ENCODE results near the gene VIPAS39. TPM values are rescaled to one million over a fixed set of nuclear protein-coding genes. Genes with fewer than 3 reads are reported as not detected.

The VIPAS39 gene
- total RNA-seq, 4 donors from 2014 or later, result 18.6 to 31.8 (median 21.5) TPM

DNA sequence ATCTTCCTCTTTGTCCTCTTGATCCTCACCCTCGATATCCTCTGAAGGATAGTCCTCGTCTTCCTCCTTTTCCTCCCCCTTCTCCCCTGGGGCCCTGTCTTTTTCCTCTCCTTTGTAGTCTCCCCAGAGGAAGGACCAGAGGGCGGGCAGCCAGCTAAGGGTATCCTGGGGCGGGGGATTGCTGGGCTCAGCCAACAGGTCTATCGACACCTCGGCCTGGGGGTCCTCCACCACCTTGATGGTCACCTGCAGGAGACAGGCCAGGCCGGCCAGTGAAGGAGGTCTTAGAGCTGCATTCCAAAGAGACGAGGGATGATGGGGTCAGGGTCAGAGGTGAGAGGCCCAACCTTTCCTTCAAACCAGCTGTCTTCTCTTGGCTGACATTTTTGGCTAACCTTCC is 25.0 kb upstream of the VIPAS39 start:
- TF ChIP-seq EP300 (IDR thresholded peaks at IDR 0.05) (no peak), POLR2A (IDR thresholded peaks at IDR 0.05) (no peak), POLR2AphosphoS5 (IDR thresholded peaks at IDR 0.05) (no peak)
- TF ChIP-seq, protein P1, sequence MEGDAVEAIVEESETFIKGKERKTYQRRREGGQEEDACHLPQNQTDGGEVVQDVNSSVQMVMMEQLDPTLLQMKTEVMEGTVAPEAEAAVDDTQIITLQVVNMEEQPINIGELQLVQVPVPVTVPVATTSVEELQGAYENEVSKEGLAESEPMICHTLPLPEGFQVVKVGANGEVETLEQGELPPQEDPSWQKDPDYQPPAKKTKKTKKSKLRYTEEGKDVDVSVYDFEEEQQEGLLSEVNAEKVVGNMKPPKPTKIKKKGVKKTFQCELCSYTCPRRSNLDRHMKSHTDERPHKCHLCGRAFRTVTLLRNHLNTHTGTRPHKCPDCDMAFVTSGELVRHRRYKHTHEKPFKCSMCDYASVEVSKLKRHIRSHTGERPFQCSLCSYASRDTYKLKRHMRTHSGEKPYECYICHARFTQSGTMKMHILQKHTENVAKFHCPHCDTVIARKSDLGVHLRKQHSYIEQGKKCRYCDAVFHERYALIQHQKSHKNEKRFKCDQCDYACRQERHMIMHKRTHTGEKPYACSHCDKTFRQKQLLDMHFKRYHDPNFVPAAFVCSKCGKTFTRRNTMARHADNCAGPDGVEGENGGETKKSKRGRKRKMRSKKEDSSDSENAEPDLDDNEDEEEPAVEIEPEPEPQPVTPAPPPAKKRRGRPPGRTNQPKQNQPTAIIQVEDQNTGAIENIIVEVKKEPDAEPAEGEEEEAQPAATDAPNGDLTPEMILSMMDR (IDR thresholded peaks at IDR 0.05), result no peak
- Histone ChIP-seq H3K27me3 (no peaks in the 10 kb centered on the region), H3K4me1 (no peaks in the 10 kb centered on the region), H3K9me3 (no peaks in the 10 kb centered on the region), H3K36me3 (no peaks in the 10 kb centered on the region), H3K4me3 (no peak overlapping the region), H3K27ac (no peak overlapping the region)
- ATAC-seq, result no peak
- WGBS, 2 donors (ENCODE audit: low coverage in 1 of 2), result 74 to 83% methylated on average over 1 to 2 of the region's 8 CpGs

DNA sequence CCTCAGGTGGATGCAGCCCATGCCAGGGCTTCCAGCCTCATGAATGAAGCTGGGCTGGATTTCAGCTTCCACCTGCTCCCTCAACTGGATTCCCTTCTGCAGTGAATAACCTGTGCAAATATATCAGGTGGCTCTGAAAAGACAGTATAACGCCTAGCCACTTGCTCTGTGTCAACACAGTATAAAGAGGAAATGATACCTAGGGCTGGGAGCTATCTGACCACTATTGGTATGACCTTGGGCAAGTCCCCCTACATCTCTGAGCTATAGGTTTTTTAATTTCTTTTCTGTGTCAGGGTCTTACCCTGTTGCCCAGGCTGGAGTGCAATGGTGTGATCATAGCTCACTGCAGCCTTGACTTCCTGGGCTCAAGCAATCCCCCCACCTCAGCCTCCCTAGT is 21.4 kb upstream of the VIPAS39 start:
- no peak for ATAC-seq
- Histone ChIP-seq H3K4me3 (no peak overlapping the region), H3K27ac (no peak overlapping the region), H3K9me3 (no peaks in the 10 kb centered on the region), H3K27me3 (peaks cover 7% of the 10 kb centered on the region), H3K36me3 (no peaks in the 10 kb centered on the region), H3K4me1 (no peaks in the 10 kb centered on the region)
- TF ChIP-seq EP300 (IDR thresholded peaks at IDR 0.05), result no peak
- TF ChIP-seq, protein P1 (IDR thresholded peaks at IDR 0.05), result no peak
- no peak for TF ChIP-seq POLR2AphosphoS5 (IDR thresholded peaks at IDR 0.05)
- no peak for TF ChIP-seq POLR2A (IDR thresholded peaks at IDR 0.05)
- WGBS, 2 donors (ENCODE audit: low coverage in 1 of 2), result 100% methylated on average over 1 of the region's 1 CpG; no CpG with 5 or more reads in 1 of the 2 donors

DNA sequence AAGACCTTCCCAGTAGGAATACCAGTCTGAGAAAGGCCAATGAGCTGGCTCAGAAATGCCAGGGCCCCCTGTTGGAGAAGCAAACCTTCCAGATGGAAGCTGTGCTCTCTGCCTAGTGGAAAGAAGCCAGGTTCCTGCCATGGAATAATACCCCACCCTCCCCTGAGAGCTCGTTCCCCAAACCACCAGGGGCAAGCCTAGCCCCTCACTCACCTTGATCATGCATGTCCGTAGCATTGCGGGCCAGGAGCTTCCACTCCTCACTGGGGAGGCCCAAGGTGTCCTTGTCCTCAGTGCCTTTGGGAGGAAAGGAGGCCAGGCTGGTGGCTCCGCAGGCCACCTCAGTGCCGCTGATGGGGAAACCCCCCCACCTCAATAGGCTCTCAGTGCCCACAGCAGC is 20.6 kb upstream of the VIPAS39 start:
- H3K36me3 ChIP-seq, result no peaks in the 10 kb centered on the region
- TF ChIP-seq, protein P1 (IDR thresholded peaks at IDR 0.05), result no peak
- TF ChIP-seq POLR2A (IDR thresholded peaks at IDR 0.05) (no peak), POLR2AphosphoS5 (IDR thresholded peaks at IDR 0.05) (no peak), EP300 (IDR thresholded peaks at IDR 0.05) (no peak)
- H3K4me3 ChIP-seq, result no peak overlapping the region
- peaks cover 7% of the 10 kb centered on the region for H3K27me3 ChIP-seq
- H3K9me3 ChIP-seq, result no peaks in the 10 kb centered on the region
- no CpG with 5 or more reads among the region's 5 CpGs for WGBS, 2 donors (ENCODE audit: low coverage in 1 of 2)
- no peak for ATAC-seq
- no peak overlapping the region for H3K27ac ChIP-seq
- no peaks in the 10 kb centered on the region for H3K4me1 ChIP-seq

DNA sequence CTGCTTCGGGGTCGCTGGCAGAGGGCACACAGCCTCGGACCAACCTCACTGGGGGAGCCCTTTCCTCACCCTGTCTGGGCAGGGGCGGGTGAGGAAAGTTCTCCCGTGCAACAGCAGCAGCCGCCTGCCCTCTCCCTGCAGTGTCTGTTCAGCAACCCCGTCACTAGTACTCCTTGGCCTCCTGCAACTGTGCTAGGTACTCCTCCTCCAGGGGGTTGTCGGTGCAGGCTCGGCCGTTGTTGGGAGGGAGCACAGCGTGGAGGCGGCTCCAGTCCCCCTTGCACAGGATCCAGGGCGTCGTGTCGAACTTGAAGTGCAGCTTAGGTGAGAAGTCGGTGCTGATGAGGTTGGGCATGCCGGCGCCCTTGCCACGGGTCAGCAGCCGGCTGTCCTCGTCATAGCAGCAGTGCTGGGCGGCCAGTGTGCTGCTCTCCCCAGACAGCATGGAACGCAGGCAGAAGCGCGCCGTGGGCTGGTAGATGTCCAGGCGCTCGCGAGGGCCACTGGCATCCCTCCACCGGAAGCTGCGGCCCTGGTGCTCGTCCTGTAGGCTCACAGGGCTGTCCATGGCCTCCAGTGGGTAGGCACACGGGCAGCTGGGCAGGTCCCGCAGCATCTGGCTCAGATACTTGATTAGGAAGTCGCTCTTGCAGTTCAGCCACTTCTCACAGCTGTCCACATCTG is 18.2 kb upstream of the VIPAS39 start:
- ATAC-seq, result no peak
- 89% methylated on average over 4 of the region's 35 CpGs; no CpG with 5 or more reads in 1 of the 2 donors for WGBS, 2 donors (ENCODE audit: low coverage in 1 of 2)
- H3K36me3 ChIP-seq, result no peaks in the 10 kb centered on the region
- peaks cover 7% of the 10 kb centered on the region for H3K27me3 ChIP-seq
- no peak overlapping the region for H3K27ac ChIP-seq
- H3K9me3 ChIP-seq, result no peaks in the 10 kb centered on the region
- no peaks in the 10 kb centered on the region for H3K4me1 ChIP-seq
- TF ChIP-seq, protein P1 (IDR thresholded peaks at IDR 0.05), result no peak
- no peak overlapping the region for H3K4me3 ChIP-seq

DNA sequence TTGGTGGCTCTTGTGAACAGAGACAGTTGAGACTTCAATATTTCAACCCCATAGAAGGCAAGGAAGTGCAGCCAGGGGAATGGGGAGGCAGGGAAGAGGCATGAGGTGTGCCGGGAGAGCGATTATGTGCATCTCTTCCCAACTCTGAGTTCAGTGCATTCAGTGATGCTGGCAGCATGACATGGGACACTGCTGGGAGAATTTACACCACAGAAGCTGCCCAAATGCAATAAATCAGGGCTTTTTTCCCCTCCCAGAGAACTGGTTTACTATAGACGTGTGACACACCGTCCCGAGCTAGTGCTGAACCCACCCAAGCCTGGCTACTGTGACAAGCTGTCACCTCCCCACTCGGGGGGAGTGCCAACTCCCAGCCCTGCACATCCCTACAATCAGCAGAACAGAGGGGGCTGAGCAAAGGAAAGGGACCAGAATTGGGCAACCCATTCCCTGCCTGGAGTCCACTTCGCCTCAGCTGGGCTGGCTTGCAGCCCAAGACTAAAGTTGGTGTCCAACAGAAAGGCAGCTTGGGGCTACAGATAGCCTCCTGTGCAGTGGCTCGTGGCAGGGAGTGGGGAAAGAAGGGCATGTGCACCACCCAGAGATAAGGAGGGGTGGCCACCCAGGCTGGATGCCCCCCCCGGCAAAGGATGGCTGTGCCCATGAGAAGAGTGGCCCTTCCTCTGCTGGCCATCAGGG is 17.2 kb upstream of the VIPAS39 start:
- Histone ChIP-seq H3K9me3 (no peaks in the 10 kb centered on the region), H3K27ac (no peak overlapping the region), H3K36me3 (peaks cover 0 to 5% of the 10 kb centered on the region in 2 donors), H3K4me1 (no peaks in the 10 kb centered on the region), H3K4me3 (no peak overlapping the region), H3K27me3 (peaks cover 7% of the 10 kb centered on the region)
- ATAC-seq, result no peak
- TF ChIP-seq, protein P1 (IDR thresholded peaks at IDR 0.05), result no peak
- TF ChIP-seq POLR2A (IDR thresholded peaks at IDR 0.05) (no peak), EP300 (IDR thresholded peaks at IDR 0.05) (no peak), POLR2AphosphoS5 (IDR thresholded peaks at IDR 0.05) (no peak)
- WGBS, 2 donors (ENCODE audit: low coverage in 1 of 2), result 65 to 100% methylated on average over 1 to 4 of the region's 9 CpGs

All from gastroesophageal sphincter (tissue), 4 donors.